HG03442 (cell line): ENCODE measurements around the gene GNMT.

ENCODE experiments used
- ATAC-seq: cut with Tn5 transposase; IDR thresholded peaks from one replicate; pipeline ENCODE4 v1.9.1; 2021; ENCODE audit warnings: mild to moderate bottlenecking, moderate library complexity; ENCODE audit not compliant: unreplicated experiment

The GNMT gene

DNA sequence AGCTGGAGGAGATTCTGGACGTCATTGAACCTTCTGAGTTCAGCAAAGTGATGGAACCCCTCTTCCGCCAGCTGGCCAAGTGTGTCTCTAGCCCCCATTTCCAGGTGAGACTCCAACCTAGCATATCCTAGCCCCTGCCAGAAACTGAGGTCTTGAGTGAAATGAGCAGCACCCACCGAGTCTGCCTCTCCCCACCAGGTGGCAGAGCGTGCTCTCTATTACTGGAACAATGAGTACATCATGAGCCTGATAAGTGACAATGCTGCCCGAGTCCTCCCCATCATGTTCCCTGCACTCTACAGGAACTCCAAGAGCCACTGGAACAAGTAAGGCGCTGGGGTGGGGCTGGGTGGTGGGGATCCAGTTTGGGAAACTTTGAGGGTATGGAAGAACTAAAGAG is 48.6 kb downstream of the GNMT start:
- ATAC-seq, result no peak

- ATAC-seq, result no peak
These were observed 50.7 kb downstream of the GNMT start for GRCh38 chr6:43011207-43011606.

GRCh38 chr6:43012364-43012763 is 51.8 kb downstream of the GNMT start:
- no peak for ATAC-seq

DNA sequence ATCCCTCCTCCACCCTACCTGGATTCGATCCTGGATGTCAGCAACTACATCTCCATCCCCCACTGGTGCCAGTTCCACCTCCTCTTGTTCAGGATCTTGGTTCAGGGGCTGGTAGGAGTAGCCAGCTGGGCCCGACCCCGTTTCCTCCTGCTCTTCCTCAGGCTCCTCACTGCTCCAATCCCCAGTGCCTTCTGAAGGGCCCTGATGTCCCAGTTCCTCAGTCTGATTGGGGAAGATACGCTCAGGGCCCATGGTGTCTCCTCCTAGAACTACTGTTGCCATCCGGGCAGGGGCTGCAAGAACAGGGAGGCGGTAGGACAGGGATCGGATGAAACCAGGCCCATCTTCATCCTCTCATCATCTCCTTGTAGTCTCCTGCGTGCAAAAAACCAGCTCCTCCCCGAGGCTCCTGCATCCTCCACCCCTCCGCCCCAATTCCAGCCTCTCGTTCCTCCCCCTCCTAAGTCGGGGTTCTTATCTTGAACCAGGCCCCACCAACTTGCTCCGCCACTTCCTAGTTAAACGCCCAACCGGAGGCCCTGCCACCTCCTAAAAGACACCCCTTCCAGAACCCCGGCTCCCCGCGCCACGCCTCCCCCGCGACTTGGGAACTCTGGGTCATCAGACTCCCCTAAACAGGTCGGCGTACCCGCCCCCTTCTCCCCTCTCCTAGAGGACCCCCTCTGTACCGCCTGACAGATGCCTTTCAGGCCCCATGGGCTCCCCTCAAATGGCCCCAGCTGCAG is 52.7 kb downstream of the GNMT start:
- no peak for ATAC-seq
